ENCODE results near the gene ANKFN1.

ANKFN1 gene

GRCh38 chr17:56505154-56505756 is 352.0 kb downstream of the ANKFN1 start:
- no peak for DNase-seq (ENCODE audit: low read depth in 2 of 2)

GRCh38 chr17:56506349-56506748 is 353.1 kb downstream of the ANKFN1 start:
- no peak for DNase-seq (ENCODE audit: low read depth in 2 of 2)

- DNase-seq (ENCODE audit: low read depth in 2 of 2), result no peak
Measured at GRCh38 chr17:56510554-56511342, 357.5 kb downstream of the ANKFN1 start.

- no peak for DNase-seq (ENCODE audit: low read depth in 2 of 2)
Measured at GRCh38 chr17:56514264-56514663, 361.0 kb downstream of the ANKFN1 start.

GRCh38 chr17:56514899-56515298 is 361.6 kb downstream of the ANKFN1 start:
- DNase-seq (ENCODE audit: low read depth in 2 of 2), result no peak

GRCh38 chr17:56521414-56522141 is 368.3 kb downstream of the ANKFN1 start:
- no peak for DNase-seq (ENCODE audit: low read depth in 2 of 2)

GRCh38 chr17:56523042-56523441 is 369.8 kb downstream of the ANKFN1 start:
- no peak for DNase-seq (ENCODE audit: low read depth in 2 of 2)

- no peak for DNase-seq (ENCODE audit: low read depth in 2 of 2)
Measured at GRCh38 chr17:56528696-56529095, 375.4 kb downstream of the ANKFN1 start.

GRCh38 chr17:56532926-56533325 is 379.7 kb downstream of the ANKFN1 start:
- DNase-seq (ENCODE audit: low read depth in 2 of 2), result no peak

GRCh38 chr17:56536766-56537165 is 383.5 kb downstream of the ANKFN1 start:
- no peak for DNase-seq (ENCODE audit: low read depth in 2 of 2)

- DNase-seq (ENCODE audit: low read depth in 2 of 2), result peak; percentile 6 to 8
Measured at GRCh38 chr17:56540836-56541235, 387.6 kb downstream of the ANKFN1 start.

GRCh38 chr17:56543280-56543679 is 390.0 kb downstream of the ANKFN1 start:
- no peak for DNase-seq (ENCODE audit: low read depth in 2 of 2)

- DNase-seq (ENCODE audit: low read depth in 2 of 2), result no peak
Measured at GRCh38 chr17:56545106-56545505, 391.8 kb downstream of the ANKFN1 start.

GRCh38 chr17:56545930-56546329 is 392.7 kb downstream of the ANKFN1 start:
- no peak for DNase-seq (ENCODE audit: low read depth in 2 of 2)

- DNase-seq (ENCODE audit: low read depth in 2 of 2), result no peak
Measured at GRCh38 chr17:56548661-56549060, 395.4 kb downstream of the ANKFN1 start.

GRCh38 chr17:56549501-56549900 is 396.2 kb downstream of the ANKFN1 start:
- DNase-seq (ENCODE audit: low read depth in 2 of 2), result no peak

- DNase-seq (ENCODE audit: low read depth in 2 of 2), result no peak
Measured at GRCh38 chr17:56557682-56558081, 404.4 kb downstream of the ANKFN1 start.

- no peak for DNase-seq (ENCODE audit: low read depth in 2 of 2)
Measured at GRCh38 chr17:56558088-56558487, 404.8 kb downstream of the ANKFN1 start.

Data from fibroblast of skin of left quadriceps (primary cell).